ENCODE measurements around the gene CTNNA3. TPM values are rescaled to one million over a fixed set of nuclear protein-coding genes. Genes with fewer than 3 reads are reported as not detected.

Gene CTNNA3
- total RNA-seq, 1 donor from 2014 or later: 0.46 TPM

DNA sequence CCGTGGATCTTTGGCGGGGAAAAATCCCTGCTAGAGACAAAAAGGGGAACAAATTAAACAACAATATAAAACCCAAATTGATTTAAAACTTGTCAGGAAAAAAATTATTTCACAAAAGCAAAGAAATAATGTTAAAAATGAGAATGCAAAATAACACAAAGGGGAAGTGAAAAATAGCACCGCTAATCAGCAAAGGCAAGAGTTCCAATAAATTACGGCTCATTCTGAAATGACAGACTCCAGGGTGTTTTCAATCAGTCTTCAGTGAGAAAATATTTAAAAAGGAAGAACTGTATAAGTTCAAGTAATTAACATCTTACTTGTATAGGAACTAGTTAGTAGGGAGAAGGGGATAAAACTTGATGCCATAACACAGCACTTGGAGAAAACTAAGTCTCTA lies 433.3 kb downstream of the CTNNA3 start:
- no peak for TF ChIP-seq CTCF (conservative IDR thresholded peaks at IDR 0.05; ENCODE audit: low read depth, low read length)
- H3K4me3 ChIP-seq (ENCODE audit: low read depth, low read length): no peak overlapping the region
- no peak for DNase-seq (ENCODE audit: low read depth)

DNA sequence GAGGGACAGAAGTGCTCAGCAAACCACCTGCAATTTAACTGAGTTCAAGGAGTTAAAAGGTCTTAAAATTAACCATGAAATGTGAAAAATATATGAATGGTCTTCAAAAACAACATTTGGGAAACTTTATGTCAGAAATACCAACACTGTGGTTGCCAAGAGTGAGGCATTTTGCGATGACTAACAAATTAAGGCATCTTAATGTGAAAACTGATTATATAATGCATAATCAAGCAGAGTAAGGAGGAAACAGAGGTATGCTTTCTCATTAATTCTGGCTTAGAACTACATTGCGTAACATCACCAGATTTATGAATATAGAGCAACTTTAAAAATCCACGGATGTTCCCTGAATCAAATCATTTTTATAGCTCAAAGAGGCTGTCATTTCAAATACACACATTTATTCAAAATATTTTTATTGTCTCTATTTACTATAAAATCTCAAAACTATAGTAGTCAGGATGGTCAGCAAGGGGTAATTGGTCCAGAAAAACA lies 434.6 kb downstream of the CTNNA3 start:
- no peak for DNase-seq (ENCODE audit: low read depth)
- H3K4me3 ChIP-seq (ENCODE audit: low read depth, low read length): no peak overlapping the region
- TF ChIP-seq CTCF (conservative IDR thresholded peaks at IDR 0.05; ENCODE audit: low read depth, low read length): no peak

GRCh38 chr10:67259319-67259929 lies 436.6 kb downstream of the CTNNA3 start:
- no peak for TF ChIP-seq CTCF (conservative IDR thresholded peaks at IDR 0.05; ENCODE audit: low read depth, low read length)
- peak; percentile 12 for DNase-seq (ENCODE audit: low read depth)
- no peak overlapping the region for H3K4me3 ChIP-seq (ENCODE audit: low read depth, low read length)

GRCh38 chr10:67257427-67258144 lies 438.4 kb downstream of the CTNNA3 start:
- no peak for DNase-seq (ENCODE audit: low read depth)
- TF ChIP-seq CTCF (conservative IDR thresholded peaks at IDR 0.05; ENCODE audit: low read depth, low read length): no peak
- no peak overlapping the region for H3K4me3 ChIP-seq (ENCODE audit: low read depth, low read length)

GRCh38 chr10:67257018-67257417 lies 439.0 kb downstream of the CTNNA3 start:
- no peak for DNase-seq (ENCODE audit: low read depth)
- H3K4me3 ChIP-seq (ENCODE audit: low read depth, low read length): no peak overlapping the region
- TF ChIP-seq CTCF (conservative IDR thresholded peaks at IDR 0.05; ENCODE audit: low read depth, low read length): no peak

- no peak overlapping the region for H3K4me3 ChIP-seq (ENCODE audit: low read depth, low read length)
- no peak for DNase-seq (ENCODE audit: low read depth)
- no peak for TF ChIP-seq CTCF (conservative IDR thresholded peaks at IDR 0.05; ENCODE audit: low read depth, low read length)
Observed at GRCh38 chr10:67250686-67251085, 445.3 kb downstream of the CTNNA3 start.
